Stomach (tissue), 9 donors: ENCODE data around the gene P2RY8. TPM values are rescaled to one million over a fixed set of nuclear protein-coding genes. Genes with fewer than 3 reads are reported as not detected.
"Not testable (repeated sequence)": the region's sequence is repeated elsewhere in the genome, so short reads cannot be mapped to it uniquely, and the experiment has no call there.

ENCODE experiments used
- DNase-seq, 2 donors: peaks; one replicate each; pipeline versions ENCODE4 v3.0.0 to v3.0.0-alpha.2; 2013 to 2019
- H3K27ac ChIP-seq, 5 donors: fragments of 200-600 bp in 4 of 5; sonication (generic) in 4 of 5; one replicate each; pipeline ENCODE4 v1.5.1; 2013 to 2019; ENCODE audit warnings: mild to moderate bottlenecking in 1 of 5, moderate library complexity in 1 of 5
- H3K27me3 ChIP-seq, 3 donors: fragments of 200-600 bp; sonication (generic); one replicate each; pipeline ENCODE4 v1.5.1; 2017 to 2019; ENCODE audit warnings: mixed run types in 1 of 3
- H3K36me3 ChIP-seq, 4 donors: fragments of 200-600 bp; sonication (generic); 1 replicate in 3 of 4; 2 replicates in 1 of 4; pipeline ENCODE4 v1.5.1; 2016 to 2019
- H3K4me1 ChIP-seq, 4 donors: fragments of 200-600 bp; sonication (generic); one replicate each; pipeline ENCODE4 v1.5.1; 2016 to 2019
- H3K4me3 ChIP-seq, 4 donors: fragments of 200-600 bp; sonication (generic) in 3 of 4; one replicate each; pipeline ENCODE4 v1.5.1; 2016 to 2019; ENCODE audit warnings: mild to moderate bottlenecking in 1 of 4
- H3K9me3 ChIP-seq, 4 donors: fragments of 200-600 bp; sonication (generic); one replicate each; pipeline ENCODE4 v1.5.1; 2016 to 2019
- CTCF ChIP-seq, 7 experiments: fragments of 450-650 bp in 4 of 7; fragments of 200-600 bp in 3 of 7; sonication (generic) in 3 of 7; IDR thresholded peaks; one replicate each; pipeline ENCODE4 v1.5.1; 2016 to 2019; ENCODE audit warnings: antibody characterized with exemption in 7 of 7, control low read depth in 2 of 7, mild to moderate bottlenecking in 1 of 7
- EP300 ChIP-seq: sonication (generic); formaldehyde crosslinking; IDR thresholded peaks from one replicate; pipeline ENCODE4 v1.6.1; 2017; ENCODE audit warnings: antibody characterized with exemption
- POLR2A ChIP-seq, 4 donors: fragments of 450-650 bp; IDR thresholded peaks; one replicate each; pipeline ENCODE4 v1.6.1; 2016; ENCODE audit warnings: antibody characterized with exemption in 4 of 4, control low read depth in 2 of 4, mild to moderate bottlenecking in 1 of 4, moderate library complexity in 1 of 4
- POLR2AphosphoS5 ChIP-seq, 3 donors: sonication (generic); formaldehyde crosslinking; IDR thresholded peaks; one replicate each; pipeline ENCODE4 v1.6.1; 2016; ENCODE audit warnings: antibody characterized with exemption in 3 of 3
- WGBS, 5 donors: extraction: QIAGEN DNeasy Blood & Tissue Kit in 3 of 5; methylation state at CpG; one replicate each; pipeline versions ENCODE4 v1.1.5 to v1.1.7; 2013 to 2018; 5-methylcytosine and 5-hydroxymethylcytosine counted together
- intact Hi-C: fragments of 100-400 bp; cut with DNase I; formaldehyde crosslinking; loops from one replicate; pipeline ENCODE4 v1.15.1; 2023; ENCODE audit warnings: low total_unique reads
- polyA plus RNA-seq, 3 donors: library from polyadenylated mRNA; stranded (reverse); fragments of 200-250 nt; gene quantifications; one replicate each; pipeline ENCODE4 v1.2.3, GENCODE V29; 2013
- total RNA-seq, 5 donors: library from RNA; depleted of rRNA; stranded (reverse); fragments of >200 nt; gene quantifications; one replicate each; pipeline versions ENCODE4 v1.1.0 to v1.2.3, GENCODE V29; 2014 to 2016
- donor health status: healthy with polysubstance abuse.
- donor health status: Bipolar disorder and iron deficiency.
- donor health status: healthy.

P2RY8 gene
- total and polyA plus RNA-seq, 8 donors, result 0.31 to 3.3 (median 1.3) TPM; not detected in 2

GRCh38 chrX:1484638-1485019 is 52.4 kb downstream of the P2RY8 start:
- WGBS, 5 donors, result 75 to 86% (median 78%) methylated on average over 5 of the region's 5 CpGs
- no peak overlapping the region for H3K4me3 ChIP-seq
- H3K27me3 ChIP-seq, result peaks cover 0 to 18% (median 0%) of the 10 kb centered on the region in 3 donors
- no peak for TF ChIP-seq POLR2AphosphoS5 (IDR thresholded peaks at IDR 0.05)
- TF ChIP-seq EP300, result no peak
- no peak for TF ChIP-seq POLR2A (IDR thresholded peaks at IDR 0.05)
- TF ChIP-seq CTCF (IDR thresholded peaks at IDR 0.05), result no peak
- DNase-seq, result no peak
- no peaks in the 10 kb centered on the region for H3K36me3 ChIP-seq
- intact Hi-C loops, result no loop called here
- H3K4me1 ChIP-seq, result peaks cover 0 to 7% (median 4%) of the 10 kb centered on the region in 4 donors
- peaks cover 0 to 9% (median 4%) of the 10 kb centered on the region in 4 donors for H3K9me3 ChIP-seq
- H3K27ac ChIP-seq, result no peak overlapping the region

DNA sequence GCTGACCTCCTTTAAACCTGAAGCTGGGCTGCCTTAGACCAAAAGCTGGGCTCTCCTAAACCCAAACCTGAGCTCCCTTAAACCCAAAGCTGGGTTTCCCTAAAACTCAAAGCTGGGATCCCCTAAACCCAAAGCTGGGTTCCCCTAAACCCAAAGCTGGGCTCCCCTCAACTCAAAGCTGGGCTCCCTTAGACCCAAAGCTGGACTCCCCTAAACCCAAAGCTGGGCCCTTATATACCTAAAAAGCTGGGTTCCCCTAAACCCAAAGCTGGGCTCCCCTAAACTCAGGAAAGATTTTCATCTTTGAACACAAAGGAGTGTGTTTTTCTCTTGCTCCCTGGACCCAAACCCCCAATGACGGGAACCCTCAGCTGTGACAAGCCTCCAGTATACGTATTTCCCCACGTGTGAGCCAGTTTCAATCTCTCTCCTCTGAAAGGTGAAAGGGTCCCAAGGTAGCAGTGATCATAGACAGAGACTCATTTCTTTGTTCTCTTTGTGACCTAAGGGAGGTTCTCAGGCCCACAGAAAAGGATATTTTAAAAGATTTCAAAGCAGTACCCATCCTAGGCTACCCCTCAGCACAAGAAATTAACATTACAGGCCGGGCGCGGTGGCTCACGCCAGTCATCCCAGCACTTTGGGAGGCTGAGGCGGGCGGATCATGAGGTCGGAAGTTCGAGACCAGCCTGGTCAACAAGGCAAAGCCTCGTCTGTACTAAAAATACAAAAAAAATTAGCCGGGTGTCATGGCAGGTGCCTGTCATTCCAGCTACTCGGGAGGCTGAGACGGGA is 52.9 kb downstream of the P2RY8 start:
- Histone ChIP-seq H3K4me3 (no peak overlapping the region), H3K4me1 (peaks cover 0 to 7% (median 4%) of the 10 kb centered on the region in 4 donors), H3K27me3 (peaks cover 0 to 18% (median 0%) of the 10 kb centered on the region in 3 donors), H3K36me3 (no peaks in the 10 kb centered on the region), H3K27ac (no peak overlapping the region), H3K9me3 (peaks cover 0 to 10% (median 4%) of the 10 kb centered on the region in 4 donors)
- DNase-seq, result no peak
- intact Hi-C loops, result no loop called here
- TF ChIP-seq POLR2A (IDR thresholded peaks at IDR 0.05) (no peak), POLR2AphosphoS5 (IDR thresholded peaks at IDR 0.05) (no peak), EP300 (no peak), CTCF (IDR thresholded peaks at IDR 0.05) (no peak)
- WGBS, 5 donors, result 73 to 83% (median 80%) methylated on average over 15 of the region's 15 CpGs

DNA sequence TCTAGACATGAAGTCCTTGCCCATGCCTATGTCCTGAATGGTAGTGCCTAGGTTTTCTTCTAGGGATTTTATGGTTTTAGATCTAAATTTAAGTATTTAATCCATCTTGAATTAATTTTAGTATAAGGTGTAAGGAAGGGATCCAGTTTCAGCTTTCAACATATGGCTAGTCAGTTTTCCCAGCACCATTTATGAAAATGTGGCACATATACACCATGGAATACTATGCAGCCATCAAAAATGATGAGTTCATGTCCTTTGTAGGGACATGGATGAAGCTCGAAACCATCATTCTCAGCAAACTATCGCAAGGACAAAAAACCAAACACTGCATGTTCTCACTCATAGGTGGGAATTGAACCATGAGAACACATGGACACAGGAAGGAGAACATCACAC is 54.5 kb downstream of the P2RY8 start:
- Histone ChIP-seq H3K27ac (peak overlapping the region in 4 of 5 donors; percentile 24 to 83 (median 64)), H3K9me3 (peaks cover 0 to 10% (median 4%) of the 10 kb centered on the region in 4 donors), H3K27me3 (peaks cover 0 to 18% (median 0%) of the 10 kb centered on the region in 3 donors)
- H3K4me3 ChIP-seq, intact Hi-C loops, H3K36me3 ChIP-seq, H3K4me1 ChIP-seq, DNase-seq: not testable (repeated sequence)
- no CpG with 5 or more reads among the region's 2 CpGs for WGBS, 5 donors

GRCh38 chrX:1481636-1482529 is 55.1 kb downstream of the P2RY8 start:
- DNase-seq, result peak; percentile 57 to 81
- peaks cover 0 to 7% (median 4%) of the 10 kb centered on the region in 4 donors for H3K4me1 ChIP-seq
- intact Hi-C loops, result no loop called here
- TF ChIP-seq EP300 (no peak), POLR2AphosphoS5 (IDR thresholded peaks at IDR 0.05) (peak in 2 of 3 donors; percentile 40 to 44)
- no peak overlapping the region for H3K4me3 ChIP-seq
- no peaks in the 10 kb centered on the region for H3K36me3 ChIP-seq
- H3K9me3 ChIP-seq, result peaks cover 0 to 10% (median 4%) of the 10 kb centered on the region in 4 donors
- 10 to 24% (median 15%) methylated on average over 23 to 26 of the region's 26 CpGs for WGBS, 5 donors
- H3K27me3 ChIP-seq, result peaks cover 0 to 17% (median 0%) of the 10 kb centered on the region in 3 donors
- peak overlapping the region; percentile 20 to 83 (median 63) for H3K27ac ChIP-seq

- H3K36me3 ChIP-seq, result no peaks in the 10 kb centered on the region
- WGBS, 5 donors, result 67 to 78% (median 77%) methylated on average over 8 of the region's 8 CpGs
- H3K9me3 ChIP-seq, result peaks cover 0 to 7% (median 3%) of the 10 kb centered on the region in 4 donors
- DNase-seq, result no peak
- TF ChIP-seq EP300 (no peak), POLR2A (IDR thresholded peaks at IDR 0.05) (no peak), POLR2AphosphoS5 (IDR thresholded peaks at IDR 0.05) (no peak), CTCF (IDR thresholded peaks at IDR 0.05) (no peak)
- peaks cover 0 to 7% (median 4%) of the 10 kb centered on the region in 4 donors for H3K4me1 ChIP-seq
- intact Hi-C loops, result no loop called here
- H3K4me3 ChIP-seq, result no peak overlapping the region
- peak overlapping the region in 1 of 5 donors; percentile 8 for H3K27ac ChIP-seq
- H3K27me3 ChIP-seq, result peaks cover 0 to 4% (median 0%) of the 10 kb centered on the region in 3 donors
Observed at GRCh38 chrX:1480082-1480785, 56.8 kb downstream of the P2RY8 start.
